SH-SY5Y (cell line): ENCODE data around the gene F5.

Source experiments
- GATA2 ChIP-seq: IDR thresholded peaks from 2 replicates; pipeline ENCODE4 v1.6.1; 2011; ENCODE audit warnings: mild to moderate bottlenecking, low read depth, low read length
- GATA3 ChIP-seq: IDR thresholded peaks from 2 replicates; pipeline ENCODE4 v1.6.1; 2011; ENCODE audit warnings: low read depth, mild to moderate bottlenecking, low read length, moderate library complexity

Gene F5

GRCh38 chr1:169601096-169601881, 15.0 kb upstream of the F5 start:
- no peak for TF ChIP-seq GATA2
- no peak for TF ChIP-seq GATA3

GRCh38 chr1:169595764-169596711, 9.8 kb upstream of the F5 start:
- TF ChIP-seq GATA3 = no peak
- TF ChIP-seq GATA2 = no peak

GRCh38 chr1:169594391-169594790, 8.1 kb upstream of the F5 start:
- TF ChIP-seq GATA3 = no peak

- no peak for TF ChIP-seq GATA2
- TF ChIP-seq GATA3 = no peak
Observed at GRCh38 chr1:169590932-169591331, 4.7 kb upstream of the F5 start.

GRCh38 chr1:169588785-169589485, 2.7 kb upstream of the F5 start:
- TF ChIP-seq GATA3 = no peak
- TF ChIP-seq GATA2 = no peak

- TF ChIP-seq GATA3 (no peak), GATA2 (no peak)
Observed at GRCh38 chr1:169588112-169588511, 1.8 kb upstream of the F5 start.

- TF ChIP-seq GATA3 = no peak
- no peak for TF ChIP-seq GATA2
Observed at GRCh38 chr1:169586067-169586394, 250 bp downstream of the F5 start.

GRCh38 chr1:169585181-169585580, 1.1 kb downstream of the F5 start:
- no peak for TF ChIP-seq GATA3
- no peak for TF ChIP-seq GATA2

- TF ChIP-seq GATA2 (no peak), GATA3 (no peak)
Observed at GRCh38 chr1:169584483-169585144, 1.7 kb downstream of the F5 start.

- no peak for TF ChIP-seq GATA2
- no peak for TF ChIP-seq GATA3
Observed at GRCh38 chr1:169577981-169578738, 8.1 kb downstream of the F5 start.

- TF ChIP-seq GATA2 = no peak
- TF ChIP-seq GATA3 = no peak
Observed at GRCh38 chr1:169576935-169577331, 9.3 kb downstream of the F5 start.

GRCh38 chr1:169576241-169576934, 9.9 kb downstream of the F5 start:
- no peak for TF ChIP-seq GATA3
- no peak for TF ChIP-seq GATA2

- TF ChIP-seq GATA3 (no peak), GATA2 (no peak)
Observed at GRCh38 chr1:169574336-169574735, 11.9 kb downstream of the F5 start.
